ENCODE data around the gene TTR. TPM values are rescaled to one million over a fixed set of nuclear protein-coding genes. Genes with fewer than 3 reads are reported as not detected.

TTR gene
- total and polyA plus RNA-seq, 2 of the 4 experiments (the other 2 are of a cell fraction) = not detected

- in situ Hi-C loops (cut with MboI; ENCODE audit: low sequenced_read_pairs) = loop anchor here (25.0 kb wide), 2 partner anchors 246 to 396 kb away; no protein-coding TSS in a partner anchor
- CTCF ChIA-PET = no interaction called here
- no TSS peak for BruUV-seq (replicated peaks)
Measured at GRCh38 chr18:31566576-31567306, 24.9 kb upstream of the TTR start.

More at GRCh38 chr18:31566576-31567306, 24.9 kb upstream of the TTR start:
- H3K18ac ChIP-seq (ENCODE audit: low read depth, low read length) = no peak overlapping the region
- no peaks in the 10 kb centered on the region for H3K9me1 ChIP-seq (ENCODE audit: insufficient read depth, low read length)
- POLR2A ChIA-PET (ENCODE audit: unreplicated experiment) = interaction anchor here (0.6 kb wide), 1 partner anchor 12 kb away, joined by 4 read pairs; no protein-coding TSS in a partner anchor
- H3K14ac ChIP-seq (replicated peaks; ENCODE audit: low read depth, low read length) = no peak overlapping the region
- H3K9me3 ChIP-seq (ENCODE audit: control insufficient read depth, insufficient read depth, low read length) = no peaks in the 10 kb centered on the region
- no peaks in the 10 kb centered on the region for H3K4me1 ChIP-seq (ENCODE audit: control insufficient read depth, insufficient read depth, low read length)
- dilution Hi-C loops (cut with HindIII; ENCODE audit: low sequenced_read_pairs, unreplicated experiment) (no loop called here), intact Hi-C loops (cut with micrococcal nuclease) (no loop called here)
- TF ChIP-seq CTCF (conservative IDR thresholded peaks at IDR 0.05; ENCODE audit: low read depth, low read length) (no peak), NFE2L2 (IDR thresholded peaks at IDR 0.05; ENCODE audit: low read depth, low read length) (no peak)
- no peak overlapping the region for H3K9ac ChIP-seq (ENCODE audit: low read depth, low read length)
- H3K27me3 ChIP-seq (ENCODE audit: control insufficient read depth, insufficient read depth, low read length) = no peaks in the 10 kb centered on the region
- no peak overlapping the region for H3K23ac ChIP-seq (ENCODE audit: low read depth, low read length)
- no peak overlapping the region for H2BK20ac ChIP-seq (ENCODE audit: low read depth, low read length)
- no peak overlapping the region for H3K27ac ChIP-seq (ENCODE audit: insufficient read depth, low read length)
- no peaks in the 10 kb centered on the region for H4K20me1 ChIP-seq (ENCODE audit: insufficient read depth, low read length)
- no peak overlapping the region for H3K4ac ChIP-seq (ENCODE audit: low read depth, low read length)
- no peaks in the 10 kb centered on the region for H3K36me3 ChIP-seq (ENCODE audit: control insufficient read depth, insufficient read depth, low read length)
- no peak for DNase-seq
- H2BK15ac ChIP-seq (ENCODE audit: low read depth, low read length) = no peak overlapping the region
- no peak overlapping the region for H2BK5ac ChIP-seq (ENCODE audit: low read depth, low read length, poor library complexity, severe bottlenecking)
- H2BK120ac ChIP-seq (ENCODE audit: low read depth, low read length) = no peak overlapping the region
- H4K91ac ChIP-seq (ENCODE audit: insufficient read depth, low read depth, low read length) = no peak overlapping the region
- H3K79me1 ChIP-seq (ENCODE audit: low read depth in 1 of 2, low read length in 2 of 2) = no peaks in the 10 kb centered on the region
- H2AK5ac ChIP-seq (ENCODE audit: low read depth, low read length) = no peak overlapping the region
- H4K5ac ChIP-seq (ENCODE audit: low read depth, low read length) = no peak overlapping the region
- WGBS, 2 experiments (ENCODE audit: extremely low coverage in 2 of 2, insufficient read length in 1 of 2) = 51% methylated on average over 2 of the region's 4 CpGs; no CpG with 5 or more reads in 1 of the 2 experiments
- no peak overlapping the region for H4K8ac ChIP-seq (ENCODE audit: low read depth in 2 of 2, low read length in 2 of 2)
- ATAC-seq (ENCODE audit: low read depth) = no peak
- no peak overlapping the region for H3K4me3 ChIP-seq (ENCODE audit: insufficient read depth, low read depth, low read length)
- no peak overlapping the region for H3K4me2 ChIP-seq (ENCODE audit: low read depth, low read length)
- H2AFZ ChIP-seq (replicated peaks; ENCODE audit: low read length, poor library complexity) = no peak overlapping the region
- H2AK9ac ChIP-seq (replicated peaks; ENCODE audit: low read depth, low read length, poor library complexity) = no peak overlapping the region
- no peak overlapping the region for H3K56ac ChIP-seq (ENCODE audit: extremely low read depth, insufficient read depth, low read length)
